Colonic mucosa (tissue), 4 donors: ENCODE results near the gene PKP1. TPM values are rescaled to one million over a fixed set of nuclear protein-coding genes. Genes with fewer than 3 reads are reported as not detected.

Experiments
- DNase-seq: peaks from one replicate; pipeline ENCODE4 v3.0.0-alpha.2; 2020
- H3K27ac ChIP-seq: fragments of 200-600 bp; one replicate; pipeline ENCODE4 v1.8.0; 2021
- H3K27me3 ChIP-seq: fragments of 200-600 bp; one replicate; pipeline ENCODE4 v1.8.0; 2021
- H3K36me3 ChIP-seq: fragments of 200-600 bp; one replicate; pipeline ENCODE4 v1.8.0; 2021
- H3K4me1 ChIP-seq: fragments of 200-600 bp; one replicate; pipeline ENCODE4 v1.8.0; 2021; ENCODE audit warnings: mild to moderate bottlenecking
- H3K4me3 ChIP-seq: fragments of 200-600 bp; one replicate; pipeline ENCODE4 v1.8.0; 2021
- H3K9ac ChIP-seq, 2 donors: one replicate each; pipeline ENCODE4 v1.7.0; 2013; ENCODE audit warnings: control low read depth in 2 of 2, low read depth in 2 of 2, low read length in 2 of 2
- H3K9me3 ChIP-seq: fragments of 200-600 bp; one replicate; pipeline ENCODE4 v1.8.0; 2021
- intact Hi-C: fragments of 100-400 bp; cut with DNase I; formaldehyde crosslinking; loops from one replicate; pipeline ENCODE4 v1.14.1; 2022
- total RNA-seq, 2 donors: library from RNA; stranded (reverse); fragmentation: NEBNext Ultra II Directional in 1 of 2; extraction: Animal tissue kit (Norgen Biotek cat#: 25700) in 1 of 2; gene quantifications; one replicate each; pipeline ENCODE4 v1.2.1, GENCODE V29; 2021
- TF ChIP-seq, protein P1 (sequence below): fragments of 200-600 bp; IDR thresholded peaks from one replicate; pipeline ENCODE4 v1.8.0; 2022; ENCODE audit warnings: antibody characterized with exemption, mild to moderate bottlenecking
- donor health status: healthy.
- donor health status: DM: no; HTN: no; CAD: no.
- donor health status: DM: no; HTN: no; CAD: no.

The PKP1 gene
- total RNA-seq, 2 donors from 2014 or later, result 0.54 to 0.74 TPM

DNA sequence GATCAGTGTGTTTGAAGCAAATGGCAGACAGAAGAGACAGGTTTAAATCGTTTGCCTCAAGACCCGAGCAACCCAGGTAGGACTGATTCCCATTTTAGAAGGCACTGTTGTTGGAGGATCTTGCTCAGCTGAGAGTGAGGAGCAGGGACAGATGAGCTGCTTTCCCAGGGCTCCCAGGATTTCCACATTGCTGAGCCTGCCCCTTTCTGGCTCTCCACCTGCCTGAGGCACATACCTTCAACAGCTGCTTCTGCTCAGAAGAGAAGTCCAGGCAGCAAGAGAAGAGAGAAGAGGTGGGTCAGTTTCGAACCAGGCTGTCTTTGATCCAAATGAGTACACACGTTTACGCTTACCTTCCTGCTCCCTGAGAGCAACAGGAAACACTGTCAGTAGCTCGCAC, 88.5 kb downstream of the PKP1 start:
- DNase-seq, result no peak
- Histone ChIP-seq H3K27me3 (peaks cover 8% of the 10 kb centered on the region), H3K9ac (no peak overlapping the region), H3K27ac (no peak overlapping the region), H3K4me1 (no peaks in the 10 kb centered on the region), H3K9me3 (no peaks in the 10 kb centered on the region), H3K4me3 (no peak overlapping the region), H3K36me3 (no peaks in the 10 kb centered on the region)
- intact Hi-C loops, result no loop called here
- TF ChIP-seq, protein P1, sequence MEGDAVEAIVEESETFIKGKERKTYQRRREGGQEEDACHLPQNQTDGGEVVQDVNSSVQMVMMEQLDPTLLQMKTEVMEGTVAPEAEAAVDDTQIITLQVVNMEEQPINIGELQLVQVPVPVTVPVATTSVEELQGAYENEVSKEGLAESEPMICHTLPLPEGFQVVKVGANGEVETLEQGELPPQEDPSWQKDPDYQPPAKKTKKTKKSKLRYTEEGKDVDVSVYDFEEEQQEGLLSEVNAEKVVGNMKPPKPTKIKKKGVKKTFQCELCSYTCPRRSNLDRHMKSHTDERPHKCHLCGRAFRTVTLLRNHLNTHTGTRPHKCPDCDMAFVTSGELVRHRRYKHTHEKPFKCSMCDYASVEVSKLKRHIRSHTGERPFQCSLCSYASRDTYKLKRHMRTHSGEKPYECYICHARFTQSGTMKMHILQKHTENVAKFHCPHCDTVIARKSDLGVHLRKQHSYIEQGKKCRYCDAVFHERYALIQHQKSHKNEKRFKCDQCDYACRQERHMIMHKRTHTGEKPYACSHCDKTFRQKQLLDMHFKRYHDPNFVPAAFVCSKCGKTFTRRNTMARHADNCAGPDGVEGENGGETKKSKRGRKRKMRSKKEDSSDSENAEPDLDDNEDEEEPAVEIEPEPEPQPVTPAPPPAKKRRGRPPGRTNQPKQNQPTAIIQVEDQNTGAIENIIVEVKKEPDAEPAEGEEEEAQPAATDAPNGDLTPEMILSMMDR, result no peak

DNA sequence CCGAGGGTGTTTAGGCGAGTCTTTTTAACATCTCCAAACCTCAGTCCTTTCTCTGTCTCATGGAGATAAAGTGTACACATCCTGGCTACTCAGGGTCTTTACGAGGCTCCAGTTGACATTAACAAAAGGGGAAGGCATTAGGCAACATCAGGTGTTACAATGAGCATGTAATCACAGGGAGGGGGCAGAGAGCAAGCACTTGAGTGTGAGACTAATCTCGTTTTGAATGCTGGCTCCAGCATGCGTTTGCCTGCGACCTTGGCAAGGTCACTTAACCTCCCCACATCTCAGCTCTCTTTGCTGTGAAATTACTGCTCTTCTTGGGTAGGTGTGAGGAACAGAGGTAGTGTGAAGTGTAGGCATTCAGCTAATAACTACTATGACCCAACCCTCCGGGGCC, 91.1 kb downstream of the PKP1 start:
- no peaks in the 10 kb centered on the region for H3K36me3 ChIP-seq
- no peak overlapping the region for H3K4me3 ChIP-seq
- H3K27ac ChIP-seq, result no peak overlapping the region
- H3K4me1 ChIP-seq, result no peaks in the 10 kb centered on the region
- intact Hi-C loops, result no loop called here
- TF ChIP-seq, protein P1, result no peak
- DNase-seq, result no peak
- no peaks in the 10 kb centered on the region for H3K9me3 ChIP-seq
- no peak overlapping the region for H3K9ac ChIP-seq
- peaks cover 8% of the 10 kb centered on the region for H3K27me3 ChIP-seq

DNA sequence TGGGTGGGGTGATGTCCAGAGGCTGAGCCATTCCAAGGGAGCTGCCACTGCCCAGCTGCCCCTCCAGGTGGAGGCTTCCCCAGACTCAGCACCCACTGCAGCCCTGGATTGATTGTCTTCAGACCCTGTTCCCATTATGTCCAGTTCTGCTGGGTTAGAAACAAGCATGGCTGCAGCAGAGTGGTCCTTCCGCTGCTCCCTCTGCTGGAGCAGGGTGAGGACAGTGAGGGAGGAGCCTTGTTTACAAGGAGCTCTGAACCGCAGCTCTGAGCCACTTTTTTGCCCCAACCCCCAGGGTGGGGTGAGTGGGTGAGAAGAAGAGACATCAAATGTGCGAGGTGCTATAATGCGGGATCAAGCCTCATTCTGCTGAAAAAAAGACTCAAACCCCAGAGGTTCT, 91.9 kb downstream of the PKP1 start:
- Histone ChIP-seq H3K4me3 (no peak overlapping the region), H3K4me1 (no peaks in the 10 kb centered on the region), H3K9me3 (no peaks in the 10 kb centered on the region), H3K27me3 (peaks cover 8% of the 10 kb centered on the region), H3K27ac (no peak overlapping the region), H3K36me3 (no peaks in the 10 kb centered on the region), H3K9ac (no peak overlapping the region)
- no peak for DNase-seq
- intact Hi-C loops, result loop anchor here (5.0 kb wide), 1 partner anchor 42 kb away; no protein-coding TSS in a partner anchor
- TF ChIP-seq, protein P1, result no peak

DNA sequence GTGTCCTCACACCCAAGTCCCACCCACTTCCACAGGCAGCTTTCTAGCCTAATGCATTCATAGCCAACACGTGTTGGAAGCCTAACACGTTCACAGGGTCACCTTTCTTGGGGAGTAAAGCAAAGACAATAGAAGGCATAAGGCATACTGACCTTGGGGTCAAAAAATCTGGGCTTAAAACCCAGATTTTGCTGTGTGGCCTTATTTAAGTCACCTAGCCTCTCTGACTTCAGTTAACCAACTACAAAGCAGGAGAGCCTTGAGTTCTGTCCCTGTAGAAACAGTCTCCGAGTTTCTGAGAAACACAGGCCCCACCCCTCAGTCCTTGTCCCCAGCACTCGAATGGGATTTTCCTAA, 92.8 kb downstream of the PKP1 start:
- Histone ChIP-seq H3K4me1 (no peaks in the 10 kb centered on the region), H3K4me3 (no peak overlapping the region), H3K36me3 (no peaks in the 10 kb centered on the region), H3K27me3 (peaks cover 8% of the 10 kb centered on the region), H3K27ac (no peak overlapping the region), H3K9me3 (no peaks in the 10 kb centered on the region), H3K9ac (no peak overlapping the region)
- no peak for DNase-seq
- TF ChIP-seq, protein P1, result no peak
- intact Hi-C loops, result loop anchor here (5.0 kb wide), 1 partner anchor 41 kb away; no protein-coding TSS in a partner anchor

DNA sequence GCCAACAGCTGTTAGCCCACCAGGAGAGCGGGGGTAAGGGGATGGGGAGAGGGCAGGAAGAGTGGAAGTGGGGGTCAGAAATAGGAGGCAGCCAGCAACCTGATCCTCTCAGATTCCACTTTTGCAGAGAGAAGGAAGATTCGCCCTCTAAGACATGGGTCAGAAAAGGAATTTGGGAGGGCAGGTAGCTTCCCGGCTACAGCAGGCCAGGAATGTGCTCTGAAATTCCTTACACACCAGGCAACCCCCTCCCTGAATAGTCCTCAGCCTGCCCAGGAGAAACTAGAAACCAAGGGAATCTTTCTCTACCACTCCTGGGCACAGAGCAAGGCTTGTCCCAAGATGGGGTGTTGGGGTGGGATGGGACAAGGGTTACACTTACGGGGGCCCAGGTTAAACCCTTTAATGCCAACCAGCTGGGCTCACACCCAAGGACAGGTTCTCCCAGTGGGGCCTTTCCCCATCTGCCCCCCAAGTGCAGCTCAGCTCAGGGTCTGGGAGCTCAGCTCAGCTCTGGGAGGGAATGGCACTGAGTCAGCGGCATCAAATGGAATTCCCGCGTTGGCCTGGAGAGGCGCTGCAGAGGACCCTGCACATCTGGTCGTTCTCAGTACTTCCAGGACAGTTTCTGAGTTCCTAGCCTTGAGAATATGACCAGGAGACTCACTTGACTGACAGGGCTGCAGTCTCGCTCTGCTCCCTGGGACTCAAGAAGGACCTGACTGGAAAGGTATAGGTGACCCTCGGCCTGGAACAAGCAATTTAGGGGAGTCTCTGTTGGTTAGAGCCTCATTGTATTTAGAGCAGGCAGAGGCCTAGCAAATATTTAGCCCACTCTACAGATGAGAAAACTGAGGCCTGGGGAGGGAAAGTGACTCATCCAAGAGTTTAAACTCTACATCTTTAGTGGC, 93.4 kb downstream of the PKP1 start:
- H3K4me1 ChIP-seq, result no peaks in the 10 kb centered on the region
- no peaks in the 10 kb centered on the region for H3K9me3 ChIP-seq
- intact Hi-C loops, result loop anchor here (5.0 kb wide), 1 partner anchor 41 kb away; no protein-coding TSS in a partner anchor
- peaks cover 8% of the 10 kb centered on the region for H3K27me3 ChIP-seq
- no peak overlapping the region for H3K4me3 ChIP-seq
- no peaks in the 10 kb centered on the region for H3K36me3 ChIP-seq
- DNase-seq, result peak; percentile 42
- H3K9ac ChIP-seq, result no peak overlapping the region
- H3K27ac ChIP-seq, result no peak overlapping the region
- TF ChIP-seq, protein P1, result peak; percentile 44
